ENCODE data around the gene ELL.

ELL gene

DNA sequence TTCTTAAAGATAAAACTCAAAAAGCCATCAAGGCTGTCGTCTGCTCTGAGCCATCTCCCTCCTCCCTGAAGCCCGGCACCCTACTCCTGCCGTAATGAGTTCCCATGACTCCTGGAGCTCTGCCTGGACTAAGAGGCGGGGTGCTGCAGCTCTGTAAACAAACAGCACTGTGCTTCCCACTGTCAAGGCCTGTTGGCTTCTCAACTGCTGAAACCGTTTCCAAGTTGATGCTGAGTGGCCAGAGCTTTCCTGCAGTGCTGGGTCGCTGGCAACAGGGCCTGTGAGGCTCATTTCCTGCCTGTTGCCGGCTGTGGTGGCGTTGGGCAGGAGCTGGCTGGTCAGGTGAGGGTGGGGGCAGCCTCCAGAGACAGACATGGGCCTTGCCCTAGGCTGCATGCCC is 57.2 kb downstream of the ELL start:
- Histone ChIP-seq H3K79me2 (ENCODE audit: low read length) (peaks cover 32% of the 10 kb centered on the region), H3K9me3 (ENCODE audit: insufficient read depth, low read length) (no peaks in the 10 kb centered on the region), H3K27me3 (ENCODE audit: low read depth, low read length) (no peaks in the 10 kb centered on the region), H3K4me1 (ENCODE audit: low read length) (no peaks in the 10 kb centered on the region), H3K4me3 (ENCODE audit: low read length) (no peak overlapping the region), H3K9ac (ENCODE audit: low read length) (no peak overlapping the region), H3K4me2 (ENCODE audit: low read length) (no peak overlapping the region), H2AFZ (ENCODE audit: low read depth, low read length) (no peak overlapping the region), H3K27ac (ENCODE audit: low read length) (no peak overlapping the region), H3K36me3 (replicated peaks; ENCODE audit: low read depth, low read length) (peaks cover 37% of the 10 kb centered on the region), H4K20me1 (ENCODE audit: insufficient read depth, low read length) (peaks cover 57% of the 10 kb centered on the region)
- no peak for TF ChIP-seq CTCF (IDR thresholded peaks at IDR 0.05; ENCODE audit: low read depth, low read length)
- TF ChIP-seq EZH2phosphoT487 (IDR thresholded peaks at IDR 0.05; ENCODE audit: low read depth): no peak

GRCh38 chr19:18461471-18461870 is 60.4 kb downstream of the ELL start:
- Histone ChIP-seq H3K4me1 (ENCODE audit: low read length) (no peaks in the 10 kb centered on the region), H3K36me3 (replicated peaks; ENCODE audit: low read depth, low read length) (peaks cover 61% of the 10 kb centered on the region), H4K20me1 (ENCODE audit: insufficient read depth, low read length) (peaks cover 35% of the 10 kb centered on the region), H3K4me2 (ENCODE audit: low read length) (no peak overlapping the region), H3K4me3 (ENCODE audit: low read length) (no peak overlapping the region), H3K27ac (ENCODE audit: low read length) (no peak overlapping the region), H2AFZ (ENCODE audit: low read depth, low read length) (no peak overlapping the region), H3K9me3 (ENCODE audit: insufficient read depth, low read length) (no peaks in the 10 kb centered on the region), H3K79me2 (ENCODE audit: low read length) (peaks cover 4% of the 10 kb centered on the region; the same call in 1 of the 2 replicates), H3K27me3 (ENCODE audit: low read depth, low read length) (no peaks in the 10 kb centered on the region), H3K9ac (ENCODE audit: low read length) (no peak overlapping the region)
- TF ChIP-seq CTCF (IDR thresholded peaks at IDR 0.05; ENCODE audit: low read depth, low read length): no peak
- no peak for TF ChIP-seq EZH2phosphoT487 (IDR thresholded peaks at IDR 0.05; ENCODE audit: low read depth)

GRCh38 chr19:18460900-18461299 is 61.0 kb downstream of the ELL start:
- Histone ChIP-seq H3K9ac (ENCODE audit: low read length) (no peak overlapping the region), H3K4me3 (ENCODE audit: low read length) (no peak overlapping the region), H3K4me1 (ENCODE audit: low read length) (no peaks in the 10 kb centered on the region), H4K20me1 (ENCODE audit: insufficient read depth, low read length) (peaks cover 29% of the 10 kb centered on the region), H3K36me3 (replicated peaks; ENCODE audit: low read depth, low read length) (peaks cover 66% of the 10 kb centered on the region), H3K27me3 (ENCODE audit: low read depth, low read length) (no peaks in the 10 kb centered on the region), H3K9me3 (ENCODE audit: insufficient read depth, low read length) (no peaks in the 10 kb centered on the region), H3K79me2 (ENCODE audit: low read length) (no peaks in the 10 kb centered on the region), H3K4me2 (ENCODE audit: low read length) (no peak overlapping the region), H3K27ac (ENCODE audit: low read length) (no peak overlapping the region), H2AFZ (ENCODE audit: low read depth, low read length) (no peak overlapping the region)
- TF ChIP-seq CTCF (IDR thresholded peaks at IDR 0.05; ENCODE audit: low read depth, low read length): no peak
- TF ChIP-seq EZH2phosphoT487 (IDR thresholded peaks at IDR 0.05; ENCODE audit: low read depth): no peak

- no peak overlapping the region for H2AFZ ChIP-seq (ENCODE audit: low read depth, low read length)
- H3K79me2 ChIP-seq (ENCODE audit: low read length): no peaks in the 10 kb centered on the region
- H3K9me3 ChIP-seq (ENCODE audit: insufficient read depth, low read length): no peaks in the 10 kb centered on the region
- H3K4me2 ChIP-seq (ENCODE audit: low read length): no peak overlapping the region
- H4K20me1 ChIP-seq (ENCODE audit: insufficient read depth, low read length): peaks cover 22% of the 10 kb centered on the region
- no peaks in the 10 kb centered on the region for H3K27me3 ChIP-seq (ENCODE audit: low read depth, low read length)
- no peak overlapping the region for H3K27ac ChIP-seq (ENCODE audit: low read length)
- no peak overlapping the region for H3K4me3 ChIP-seq (ENCODE audit: low read length)
- TF ChIP-seq CTCF (IDR thresholded peaks at IDR 0.05; ENCODE audit: low read depth, low read length) (no peak), EZH2phosphoT487 (IDR thresholded peaks at IDR 0.05; ENCODE audit: low read depth) (no peak)
- H3K36me3 ChIP-seq (replicated peaks; ENCODE audit: low read depth, low read length): peaks cover 58% of the 10 kb centered on the region
- H3K4me1 ChIP-seq (ENCODE audit: low read length): no peaks in the 10 kb centered on the region
- H3K9ac ChIP-seq (ENCODE audit: low read length): no peak overlapping the region
Observed at GRCh38 chr19:18457483-18458331, 64.2 kb downstream of the ELL start.
